Fibroblast of skin of scalp (primary cell): ENCODE results near the gene NPC1.
"Not testable (repeated sequence)": the region's sequence is repeated elsewhere in the genome, so short reads cannot be mapped to it uniquely, and the experiment has no call there.

Source experiments
- DNase-seq: peaks from one replicate; pipeline ENCODE4 v3.0.0-alpha.2; 2013

The NPC1 gene

DNA sequence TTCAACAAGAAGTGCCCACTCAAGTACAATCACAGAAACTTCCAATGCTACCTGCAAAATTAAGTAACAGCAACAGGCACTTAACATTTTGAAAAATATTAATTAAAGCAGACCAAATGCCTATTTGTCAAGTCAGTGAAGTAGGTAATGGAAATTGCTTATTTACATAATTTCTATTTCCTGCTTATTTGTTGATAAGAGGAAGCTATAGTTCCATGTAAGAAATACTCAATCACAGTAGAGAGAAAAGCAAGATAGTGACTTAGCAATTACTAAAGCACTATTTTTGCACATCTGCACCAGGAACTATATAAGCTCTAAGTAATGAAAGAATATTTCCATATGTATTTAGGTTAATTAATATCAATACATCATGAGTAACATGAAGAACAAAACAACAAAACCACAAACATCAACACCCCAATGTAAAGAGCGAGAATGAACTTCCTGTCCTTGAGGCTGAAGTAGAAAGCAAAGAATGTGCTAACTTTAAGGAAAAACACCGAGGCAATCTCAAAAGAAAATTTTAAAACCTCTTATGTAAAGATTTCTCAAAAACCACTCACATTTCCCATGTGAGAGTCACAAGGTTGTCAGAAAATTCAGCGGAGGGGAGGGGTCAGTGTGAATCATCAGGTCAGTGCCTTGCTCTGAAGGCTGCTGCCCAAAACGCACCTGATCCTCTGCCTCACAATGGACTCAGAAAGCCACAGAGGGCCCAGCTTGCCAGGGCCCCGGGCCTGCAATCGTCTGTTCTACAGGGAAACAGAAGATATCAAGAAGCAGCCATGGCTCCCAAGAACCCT lies 12.5 kb downstream of the NPC1 start:
- DNase-seq, result peak; percentile 32

- DNase-seq, result no peak
Measured at GRCh38 chr18:23573020-23573419, 13.3 kb downstream of the NPC1 start.

DNA sequence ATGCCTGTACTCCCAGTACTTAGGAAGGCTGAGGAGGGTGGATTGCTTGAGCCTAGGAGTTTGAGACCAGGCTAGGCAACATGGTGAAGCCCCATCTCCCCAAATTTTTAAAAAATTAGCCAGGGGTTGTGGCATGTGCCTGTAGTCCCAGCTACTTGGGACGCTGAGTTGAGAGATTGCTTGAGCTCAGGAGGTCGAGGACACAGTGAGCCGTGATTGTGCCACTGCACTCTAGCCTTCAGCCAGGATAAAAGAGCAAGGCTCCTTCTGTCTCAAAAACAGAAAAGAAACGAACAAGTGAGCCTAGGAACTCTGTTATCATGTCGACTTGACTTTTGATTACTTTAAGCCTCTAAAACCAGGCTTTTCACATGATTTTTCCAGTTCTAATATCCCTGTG lies 13.7 kb downstream of the NPC1 start:
- no peak for DNase-seq

DNA sequence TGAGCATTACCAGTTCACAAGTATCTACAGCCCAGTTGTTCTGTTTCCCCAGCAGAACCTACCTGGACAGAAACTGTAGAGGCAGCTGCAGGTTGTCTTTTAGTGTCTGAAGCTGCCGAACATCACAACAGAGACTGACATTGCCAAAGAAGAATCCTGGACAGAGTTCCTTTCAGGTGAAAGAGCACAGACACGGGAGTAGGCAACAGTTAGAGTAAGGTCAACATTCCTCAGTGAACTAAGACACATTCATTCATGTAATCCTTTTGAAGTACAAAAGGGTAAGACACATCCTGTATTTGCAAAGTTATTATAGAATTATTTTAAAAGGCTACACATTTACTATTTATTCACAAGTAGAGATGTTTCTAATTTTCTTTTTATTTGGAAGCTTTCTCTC lies 14.3 kb downstream of the NPC1 start:
- no peak for DNase-seq

DNA sequence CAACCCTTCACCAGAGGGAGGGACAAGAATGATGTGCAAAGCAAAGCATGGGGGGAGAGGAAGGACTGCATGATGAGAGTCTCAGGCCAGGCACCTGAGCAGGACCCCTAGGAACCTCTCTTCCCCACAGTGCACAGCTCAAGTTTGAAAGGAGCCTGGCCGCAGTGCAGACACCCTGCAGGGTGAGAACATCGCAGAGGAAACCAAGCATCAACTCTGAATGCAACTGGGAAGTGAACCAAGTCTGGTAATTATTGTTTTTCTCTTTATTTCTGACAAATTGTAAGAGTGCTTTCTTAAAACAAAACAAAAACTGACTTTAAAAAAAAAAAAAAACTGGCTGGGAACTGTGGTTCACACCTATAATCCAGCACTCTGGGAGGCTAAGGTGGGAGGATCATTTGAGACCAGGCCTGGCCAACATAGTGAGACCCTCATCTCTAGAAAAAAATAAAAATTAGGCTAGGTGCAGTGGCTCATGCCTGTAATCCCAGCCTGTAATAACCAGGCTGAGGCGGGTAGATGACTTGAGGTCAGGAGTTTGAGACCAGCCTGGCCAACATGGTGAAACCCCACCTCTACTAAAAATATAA lies 15.3 kb downstream of the NPC1 start:
- no peak for DNase-seq

DNA sequence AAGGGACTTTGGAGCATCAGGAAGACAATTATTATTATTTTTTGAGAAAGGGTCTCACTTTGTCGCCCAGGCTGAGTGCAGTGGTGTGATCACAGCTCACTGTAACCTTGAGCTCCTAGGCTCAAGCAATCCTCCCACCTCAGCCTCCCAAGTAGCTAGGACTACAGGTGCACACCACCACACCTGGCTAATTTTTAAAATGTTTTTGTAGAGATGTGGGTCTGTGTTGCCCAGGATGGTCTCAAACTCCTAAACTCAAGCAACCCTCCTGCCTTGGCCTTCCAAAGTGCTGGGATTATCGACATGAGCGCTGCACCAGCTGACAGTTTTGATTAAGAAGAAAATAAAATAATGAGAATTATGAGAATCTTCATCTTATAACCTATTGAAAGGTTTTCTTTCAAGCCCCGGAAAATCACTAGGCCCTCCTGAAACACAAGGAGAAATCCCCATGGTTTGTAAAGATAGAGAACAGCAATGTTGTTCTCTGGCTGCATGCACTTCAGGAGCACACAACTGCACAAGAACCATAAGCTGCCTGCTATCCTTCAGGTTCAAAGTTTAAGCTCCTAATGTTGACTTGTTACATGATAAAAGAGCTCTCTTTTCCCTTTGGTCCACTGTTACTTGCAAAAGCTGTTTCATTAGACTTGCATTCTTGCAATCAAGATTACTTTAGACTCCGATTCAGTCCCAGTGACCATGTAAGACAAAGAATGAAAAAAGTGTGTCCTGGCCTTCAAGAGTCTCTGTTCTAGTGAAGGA lies 16.8 kb downstream of the NPC1 start:
- no peak for DNase-seq

DNA sequence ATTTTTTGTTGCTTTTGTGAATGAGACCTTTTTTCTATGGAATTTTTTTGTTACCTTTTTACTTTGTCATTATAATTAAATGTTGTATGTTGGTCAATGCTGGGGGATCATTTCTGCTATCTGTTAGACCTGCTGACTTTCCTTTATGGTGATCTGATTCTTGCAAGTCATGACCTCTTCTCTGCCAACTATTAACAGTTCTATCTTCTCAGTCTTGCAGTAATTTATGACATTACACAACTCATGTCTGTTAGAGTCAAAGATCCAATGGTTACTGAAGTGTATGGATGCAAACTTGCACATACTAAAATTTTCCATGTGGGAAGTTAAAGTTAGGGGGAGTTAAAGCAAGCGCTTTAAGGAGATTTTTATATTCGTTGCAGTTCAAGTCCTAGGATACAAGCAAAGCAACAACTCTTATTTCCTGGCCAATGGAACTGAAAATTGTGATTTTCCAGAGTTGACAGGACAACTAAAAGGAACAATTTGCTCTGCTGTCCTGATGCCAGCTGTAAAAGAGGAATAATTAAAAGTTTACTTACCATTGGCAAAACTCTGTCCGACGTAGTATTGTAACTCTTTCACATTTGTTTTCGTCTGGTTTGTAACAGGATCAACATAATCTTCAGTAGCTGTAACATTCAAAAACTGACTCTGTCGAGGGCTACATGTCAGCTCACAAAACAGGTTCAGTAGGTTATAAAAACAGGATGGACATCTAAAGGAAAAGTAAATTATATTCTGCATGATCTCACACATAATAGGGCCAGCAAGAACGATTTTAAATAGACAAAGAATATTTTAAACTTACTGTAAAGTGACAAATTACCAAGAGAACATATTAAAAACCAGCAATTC lies 17.8 kb downstream of the NPC1 start:
- no peak for DNase-seq

- no peak for DNase-seq
Measured at GRCh38 chr18:23567671-23568070, 18.6 kb downstream of the NPC1 start.

- DNase-seq, result no peak
Measured at GRCh38 chr18:23565916-23566547, 20.3 kb downstream of the NPC1 start.

DNA sequence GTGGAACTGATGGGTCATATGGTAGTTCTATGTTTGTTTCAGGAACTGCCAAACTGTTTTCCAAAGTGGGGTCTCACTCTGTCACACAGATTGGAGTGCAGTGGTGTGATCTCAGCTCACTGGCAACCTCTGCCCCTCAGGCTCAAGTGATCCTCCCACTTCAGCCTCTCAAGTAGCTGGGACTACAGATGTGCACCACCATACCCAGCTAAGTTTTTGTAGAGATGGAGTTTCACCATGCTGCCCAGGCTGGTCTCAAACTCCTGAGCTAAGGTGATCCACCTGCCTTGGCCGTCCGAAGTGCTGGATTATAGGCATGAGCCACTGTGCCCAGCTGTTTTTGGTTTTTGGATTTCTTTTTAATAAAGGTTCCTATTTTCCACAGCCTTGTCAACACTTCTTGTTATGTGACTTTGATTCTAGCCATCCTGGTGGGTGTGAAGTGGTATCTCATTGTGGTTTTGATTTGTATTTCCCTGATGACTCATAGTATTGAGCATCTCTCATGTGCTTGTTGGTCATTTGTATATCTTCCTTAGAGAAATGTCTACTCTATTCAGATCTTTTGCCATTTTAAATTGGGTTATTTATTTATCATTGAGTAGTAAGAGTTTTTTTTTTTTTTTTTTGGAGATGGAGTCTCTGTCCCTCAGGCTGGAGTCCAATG lies 22.8 kb downstream of the NPC1 start:
- peak; percentile 38 for DNase-seq

DNA sequence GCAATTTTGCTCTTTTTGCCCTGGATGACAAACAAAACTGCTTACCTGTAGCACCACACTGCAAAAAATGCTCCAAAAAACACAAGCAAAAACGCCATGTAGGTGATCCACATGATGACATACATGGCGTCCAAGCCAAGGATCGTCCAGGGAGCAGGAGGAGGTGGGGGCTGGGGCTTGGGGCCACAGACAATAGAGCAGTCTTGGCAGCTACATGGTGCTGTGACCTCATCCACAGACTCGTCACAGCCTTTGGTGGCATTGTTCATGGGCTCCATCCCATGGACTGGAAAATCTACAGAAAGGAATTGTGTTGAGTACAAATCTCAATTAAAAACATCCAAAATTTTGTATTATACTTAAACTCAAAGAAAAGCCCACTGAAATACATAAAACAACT lies 26.1 kb downstream of the NPC1 start:
- DNase-seq, result no peak

- not testable (repeated sequence) for DNase-seq
Measured at GRCh38 chr18:23557511-23557910, 28.8 kb downstream of the NPC1 start.

- no peak for DNase-seq
Measured at GRCh38 chr18:23556145-23556780, 30.0 kb downstream of the NPC1 start.

- no peak for DNase-seq
Measured at GRCh38 chr18:23553887-23554286, 32.4 kb downstream of the NPC1 start.

- DNase-seq, result no peak
Measured at GRCh38 chr18:23552505-23552904, 33.8 kb downstream of the NPC1 start.

DNA sequence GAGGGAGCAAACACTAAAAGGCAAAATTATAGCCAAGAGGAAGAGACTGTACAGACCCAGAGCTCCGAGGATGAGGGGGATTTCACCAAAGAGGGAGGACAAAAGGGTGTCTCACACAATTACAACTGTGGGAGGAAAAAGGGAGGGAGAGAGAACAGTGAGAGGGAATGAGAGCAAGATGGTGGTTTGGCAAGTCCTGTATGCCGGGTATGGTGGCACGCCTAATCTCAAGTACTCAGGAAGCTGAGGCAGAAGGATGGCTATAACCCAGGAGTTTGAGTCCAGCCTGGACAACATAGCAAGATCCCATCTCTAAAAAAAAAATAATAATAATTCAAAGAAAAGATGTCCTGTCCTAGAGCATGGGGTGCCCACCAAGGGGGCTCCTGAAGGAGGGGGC lies 34.3 kb downstream of the NPC1 start:
- DNase-seq, result no peak

- no peak for DNase-seq
Measured at GRCh38 chr18:23550898-23551297, 35.4 kb downstream of the NPC1 start.

DNA sequence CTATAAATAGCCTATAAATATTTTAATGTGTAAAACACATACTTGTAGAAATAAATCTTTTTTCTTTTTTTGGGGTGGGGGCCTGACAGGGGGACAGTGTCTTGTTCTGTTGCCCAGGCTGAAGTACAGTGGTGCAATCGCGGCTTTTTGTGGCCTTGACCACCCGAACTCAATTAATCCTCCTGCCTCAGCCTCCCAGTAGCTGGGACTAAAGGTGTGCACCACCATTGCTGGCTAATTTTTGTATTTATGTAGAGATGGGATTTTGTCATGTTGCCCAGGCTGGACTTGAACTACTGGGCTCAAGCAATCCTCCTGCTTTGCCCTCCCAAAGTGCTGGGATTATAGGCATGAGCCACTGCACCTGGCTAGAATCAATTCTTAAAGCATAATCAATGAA lies 37.6 kb downstream of the NPC1 start:
- DNase-seq, result no peak

DNA sequence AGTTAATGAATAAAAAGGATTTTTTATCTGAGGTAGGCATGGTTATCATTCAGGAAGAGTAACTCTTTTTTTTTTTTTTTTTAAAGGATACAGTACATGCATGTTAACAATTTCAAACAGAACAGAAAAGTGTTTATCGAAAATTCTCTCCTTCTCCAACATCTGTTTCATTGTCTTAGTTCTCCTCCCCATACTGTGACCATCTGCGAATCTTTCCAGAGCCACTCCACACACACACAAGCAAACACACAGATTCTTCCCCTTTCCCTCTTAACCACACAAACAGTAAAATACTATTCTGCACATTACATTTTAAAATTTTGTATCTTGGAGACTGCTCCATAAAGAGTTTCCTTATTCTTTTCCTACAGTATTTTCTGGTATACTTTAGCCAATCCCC lies 38.0 kb downstream of the NPC1 start:
- DNase-seq, result no peak

- DNase-seq, result peak; percentile 24
Measured at GRCh38 chr18:23547846-23548245, 38.5 kb downstream of the NPC1 start.

DNA sequence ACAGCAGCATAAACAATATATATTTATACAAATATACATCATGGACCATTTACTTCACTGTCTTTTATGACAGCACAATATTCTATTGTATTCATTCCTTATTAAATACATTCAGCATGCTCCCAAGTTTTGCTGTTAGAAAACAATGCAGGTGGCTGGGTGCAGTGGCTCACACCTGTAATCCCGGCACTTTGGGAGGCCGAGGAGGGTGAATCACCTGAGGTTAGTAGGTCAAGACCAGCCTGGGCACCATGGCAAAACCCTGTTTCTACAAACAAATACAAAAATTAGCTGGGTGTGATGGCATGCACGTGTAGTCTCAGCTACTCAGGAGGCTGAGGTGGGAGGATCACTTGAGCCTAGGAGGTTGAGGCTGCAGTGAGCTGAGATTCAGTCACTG lies 39.0 kb downstream of the NPC1 start:
- DNase-seq, result no peak
